ENCODE results near the gene MUSK. TPM values are rescaled to one million over a fixed set of nuclear protein-coding genes. Genes with fewer than 3 reads are reported as not detected.

MUSK gene
- total and polyA plus RNA-seq, 2 of the 4 experiments (the other 2 are of a cell fraction), result 0.07 to 0.18 TPM

GRCh38 chr9:110776221-110776620 is 107.6 kb downstream of the MUSK start:
- H3K9me1 ChIP-seq (ENCODE audit: insufficient read depth, low read length), result no peaks in the 10 kb centered on the region
- H3K9me3 ChIP-seq (ENCODE audit: control insufficient read depth, insufficient read depth, low read length), result no peaks in the 10 kb centered on the region
- ChIA-PET CTCF (interaction anchor here (0.5 to 0.7 kb wide), 2 partner anchors 43 to 632 kb away, joined by 3 to 6 read pairs; no protein-coding TSS in a partner anchor), POLR2A (ENCODE audit: unreplicated experiment) (interaction anchor here (0.6 to 1.0 kb wide), 2 partner anchors 32 to 197 kb away, joined by 3 to 4 read pairs; no protein-coding TSS in a partner anchor)
- H3K18ac ChIP-seq (ENCODE audit: low read depth, low read length), result peak overlapping the region; percentile 77
- H3K9ac ChIP-seq (ENCODE audit: low read depth, low read length), result no peak overlapping the region
- H3K36me3 ChIP-seq (ENCODE audit: control insufficient read depth, insufficient read depth, low read length), result no peaks in the 10 kb centered on the region
- H2BK20ac ChIP-seq (ENCODE audit: low read depth, low read length), result no peak overlapping the region
- H2BK120ac ChIP-seq (ENCODE audit: low read depth, low read length), result 0 out of 2 replicates have a peak overlapping the region, but pooled peaks have one; percentile 16
- H4K5ac ChIP-seq (ENCODE audit: low read depth, low read length), result peak overlapping the region; percentile 48; the same call in 1 of the 2 replicates
- H2AFZ ChIP-seq (replicated peaks; ENCODE audit: low read length, poor library complexity), result no peak overlapping the region
- peak overlapping the region; percentile 4; the same call in 1 of the 2 replicates for H3K4ac ChIP-seq (ENCODE audit: low read depth, low read length)
- dilution Hi-C loops (cut with HindIII; ENCODE audit: low sequenced_read_pairs, unreplicated experiment) (no loop called here), intact Hi-C loops (cut with micrococcal nuclease) (loop anchor here (10.0 kb wide), 1 partner anchor 259 kb away; the partner anchor contains the start of gene LPAR1), in situ Hi-C loops (cut with MboI; ENCODE audit: low sequenced_read_pairs) (no loop called here)
- H3K27ac ChIP-seq (ENCODE audit: insufficient read depth, low read length), result no peak overlapping the region; the same call in 1 of the 2 replicates
- ATAC-seq (ENCODE audit: low read depth) (no peak), DNase-seq (no peak)
- no peak overlapping the region; the same call in 2 of the 3 replicates for H2BK15ac ChIP-seq (ENCODE audit: low read depth, low read length)
- peak overlapping the region in 1 of 2 experiments; percentile 24; a peak in 1 of 4 replicates for H4K8ac ChIP-seq (ENCODE audit: low read depth in 2 of 2, low read length in 2 of 2)
- H4K20me1 ChIP-seq (ENCODE audit: insufficient read depth, low read length), result no peaks in the 10 kb centered on the region
- BruUV-seq (replicated peaks), result no TSS peak
- peak overlapping the region; percentile 41; the same call in 1 of the 2 replicates for H3K4me2 ChIP-seq (ENCODE audit: low read depth, low read length)
- no peak overlapping the region for H3K4me3 ChIP-seq (ENCODE audit: insufficient read depth, low read depth, low read length)
- WGBS, 2 experiments (ENCODE audit: extremely low coverage in 2 of 2, insufficient read length in 1 of 2), result no CpG with 5 or more reads among the region's 1 CpG
- no peak overlapping the region for H3K23ac ChIP-seq (ENCODE audit: low read depth, low read length)
- H2AK9ac ChIP-seq (replicated peaks; ENCODE audit: low read depth, low read length, poor library complexity), result no peak overlapping the region
- H2AK5ac ChIP-seq (ENCODE audit: low read depth, low read length), result no peak overlapping the region
- TF ChIP-seq MAFK (IDR thresholded peaks at IDR 0.05; ENCODE audit: low read depth, low read length) (peak; percentile 61), USF2 (IDR thresholded peaks at IDR 0.05; ENCODE audit: low read depth, low read length) (no peak)
- H2BK5ac ChIP-seq (ENCODE audit: low read depth, low read length, poor library complexity, severe bottlenecking), result no peak overlapping the region
- H3K56ac ChIP-seq (ENCODE audit: extremely low read depth, insufficient read depth, low read length), result no peak overlapping the region; the same call in 1 of the 2 replicates
- no peak overlapping the region for H4K91ac ChIP-seq (ENCODE audit: insufficient read depth, low read depth, low read length)
- no peak overlapping the region for H3K14ac ChIP-seq (replicated peaks; ENCODE audit: low read depth, low read length)
- H3K79me1 ChIP-seq (ENCODE audit: low read depth in 1 of 2, low read length in 2 of 2), result no peaks in the 10 kb centered on the region
- H3K27me3 ChIP-seq (ENCODE audit: control insufficient read depth, insufficient read depth, low read length), result no peaks in the 10 kb centered on the region
- no peaks in the 10 kb centered on the region for H3K4me1 ChIP-seq (ENCODE audit: control insufficient read depth, insufficient read depth, low read length)

All from IMR-90 (cell line).